HEK293 (cell line): ENCODE measurements around the gene OR2F1.

Experiments used
- CTCF ChIA-PET: fragments of 350-600 bp; formaldehyde crosslinking; extraction: SDS; loops from one replicate; lab custom pipeline; 2021; ENCODE audit warnings: antibody characterized with exemption; lab: Yijun Ruan, JAX
- POLR2A ChIA-PET: fragments of 300-600 bp; formaldehyde crosslinking; extraction: SDS; loops from one replicate; lab custom pipeline; 2020; ENCODE audit warnings: antibody characterized with exemption, inconsistent platforms; lab: Yijun Ruan, JAX
- H3K27ac ChIP-seq: fragments of 200-500 bp; sonication (Bioruptor generic); 2 replicates; pipeline ENCODE4 v1.5.1; 2014; ENCODE audit warnings: low read depth, low read length, control low read depth, inconsistent platforms; ENCODE audit errors: extremely low read depth
- H3K36me3 ChIP-seq, 2 experiments: fragments of 200-500 bp in 1 of 2; sonication (Bioruptor generic) in 1 of 2; 1 replicate in 1 of 2; 2 replicates in 1 of 2; pipeline ENCODE4 v1.5.1; 2014 to 2017; ENCODE audit warnings: inconsistent platforms in 2 of 2, low read length in 2 of 2; ENCODE audit not compliant: control insufficient read depth in 2 of 2, insufficient read depth in 1 of 2
- H3K4me1 ChIP-seq: fragments of 200-500 bp; sonication (Bioruptor generic); 2 replicates; pipeline ENCODE4 v1.5.1; 2014; ENCODE audit warnings: mild to moderate bottlenecking, low read length, inconsistent platforms; ENCODE audit not compliant: control insufficient read depth, insufficient read depth
- H3K4me3 ChIP-seq: 2 replicates; pipeline ENCODE4 v1.5.1; 2011; ENCODE audit warnings: low read depth, mild to moderate bottlenecking, control low read depth, low read length, moderate library complexity
- H3K9me3 ChIP-seq: fragments of 200-500 bp; sonication (Bioruptor generic); 2 replicates; pipeline ENCODE4 v1.5.1; 2014; ENCODE audit warnings: low read depth, low read length, inconsistent platforms; ENCODE audit not compliant: control insufficient read depth, insufficient read depth
- ATF2 ChIP-seq: fragments of 450-650 bp; formaldehyde crosslinking; IDR thresholded peaks from 2 replicates; pipeline ENCODE4 v1.5.1; 2016; ENCODE audit warnings: missing biosample characterization, missing genetic modification characterization, low read depth
- KLF1 ChIP-seq: fragments of 450-650 bp; formaldehyde crosslinking; IDR thresholded peaks from 2 replicates; pipeline ENCODE4 v1.5.1; 2016; ENCODE audit warnings: missing biosample characterization, missing genetic modification characterization
- PRDM6 ChIP-seq: fragments of 450-650 bp; formaldehyde crosslinking; IDR thresholded peaks from 2 replicates; pipeline ENCODE4 v1.5.1; 2017; ENCODE audit warnings: missing biosample characterization, missing genetic modification characterization
- SALL2 ChIP-seq: fragments of 450-650 bp; formaldehyde crosslinking; IDR thresholded peaks from 2 replicates; pipeline ENCODE4 v1.5.0; 2017; ENCODE audit warnings: missing biosample characterization, mild to moderate bottlenecking, missing genetic modification characterization, borderline replicate concordance
- YY2 ChIP-seq: fragments of 450-650 bp; formaldehyde crosslinking; IDR thresholded peaks from 2 replicates; pipeline ENCODE4 v1.5.1; 2016; ENCODE audit warnings: missing biosample characterization, missing genetic modification characterization
- ZBTB48 ChIP-seq: fragments of 450-650 bp; formaldehyde crosslinking; IDR thresholded peaks from 2 replicates; pipeline ENCODE4 v1.5.1; 2016; ENCODE audit warnings: missing biosample characterization, missing genetic modification characterization
- ZNF140 ChIP-seq: fragments of 450-650 bp; formaldehyde crosslinking; IDR thresholded peaks from 2 replicates; pipeline ENCODE4 v1.5.1; 2016; ENCODE audit warnings: missing biosample characterization, missing genetic modification characterization
- ZNF157 ChIP-seq: fragments of 450-650 bp; formaldehyde crosslinking; IDR thresholded peaks from 2 replicates; pipeline ENCODE4 v1.5.1; 2016; ENCODE audit warnings: missing biosample characterization, missing genetic modification characterization
- ZNF2 ChIP-seq: fragments of 450-650 bp; formaldehyde crosslinking; IDR thresholded peaks from 2 replicates; pipeline ENCODE4 v1.5.1; 2016; ENCODE audit warnings: missing biosample characterization, missing genetic modification characterization
- ZNF221 ChIP-seq: fragments of 450-650 bp; formaldehyde crosslinking; IDR thresholded peaks from 2 replicates; pipeline ENCODE4 v1.5.1; 2017; ENCODE audit warnings: missing biosample characterization, missing genetic modification characterization, borderline replicate concordance
- ZNF362 ChIP-seq: fragments of 450-650 bp; formaldehyde crosslinking; IDR thresholded peaks from 2 replicates; pipeline ENCODE4 v1.5.1; 2016; ENCODE audit warnings: missing biosample characterization, missing genetic modification characterization
- ZNF398 ChIP-seq: fragments of 450-650 bp; formaldehyde crosslinking; IDR thresholded peaks from 2 replicates; pipeline ENCODE4 v1.5.1; 2017; ENCODE audit warnings: missing biosample characterization, missing genetic modification characterization
- ZNF449 ChIP-seq: fragments of 450-650 bp; formaldehyde crosslinking; IDR thresholded peaks from 2 replicates; pipeline ENCODE4 v1.5.1; 2017; ENCODE audit warnings: missing biosample characterization, mild to moderate bottlenecking, missing genetic modification characterization, moderate library complexity
- ZNF530 ChIP-seq: fragments of 450-650 bp; formaldehyde crosslinking; IDR thresholded peaks from 2 replicates; pipeline ENCODE4 v1.5.1; 2016; ENCODE audit warnings: low read depth, missing biosample characterization, missing genetic modification characterization
- ZNF555 ChIP-seq: fragments of 450-650 bp; formaldehyde crosslinking; conservative IDR thresholded peaks from 2 replicates; pipeline ENCODE4 v1.5.1; 2017; ENCODE audit warnings: missing biosample characterization, mild to moderate bottlenecking, missing genetic modification characterization, inconsistent platforms
- ZNF571 ChIP-seq: fragments of 450-650 bp; formaldehyde crosslinking; IDR thresholded peaks from 2 replicates; pipeline ENCODE4 v1.5.0; 2017; ENCODE audit warnings: missing biosample characterization, missing genetic modification characterization
- ZNF621 ChIP-seq: fragments of 450-650 bp; formaldehyde crosslinking; IDR thresholded peaks from 2 replicates; pipeline ENCODE4 v1.5.1; 2017; ENCODE audit warnings: missing biosample characterization, missing genetic modification characterization
- ZNF658 ChIP-seq: fragments of 450-650 bp; formaldehyde crosslinking; IDR thresholded peaks from 2 replicates; pipeline ENCODE4; 2016; ENCODE audit warnings: missing biosample characterization, missing genetic modification characterization
- ZNF677 ChIP-seq: fragments of 450-650 bp; IDR thresholded peaks from 2 replicates; pipeline ENCODE4 v1.5.0; 2018; ENCODE audit warnings: missing biosample characterization, mild to moderate bottlenecking, missing genetic modification characterization, moderate library complexity
- ZNF701 ChIP-seq: fragments of 450-650 bp; formaldehyde crosslinking; IDR thresholded peaks from 2 replicates; pipeline ENCODE4 v1.5.1; 2016; ENCODE audit warnings: missing biosample characterization, missing genetic modification characterization
- ZNF707 ChIP-seq: fragments of 450-650 bp; formaldehyde crosslinking; IDR thresholded peaks from 2 replicates; pipeline ENCODE4 v1.5.1; 2016; ENCODE audit warnings: missing biosample characterization, missing genetic modification characterization
- ZSCAN18 ChIP-seq: fragments of 450-650 bp; formaldehyde crosslinking; IDR thresholded peaks from 2 replicates; pipeline ENCODE4 v1.5.1; 2016; ENCODE audit warnings: missing biosample characterization, missing genetic modification characterization
- ZSCAN4 ChIP-seq: fragments of 450-650 bp; formaldehyde crosslinking; IDR thresholded peaks from 2 replicates; pipeline ENCODE4 v1.5.1; 2017; ENCODE audit warnings: missing biosample characterization, missing genetic modification characterization

Gene OR2F1

GRCh38 chr7:143909863-143910262 lies 44.8 kb upstream of the OR2F1 start (continued):
- TF ChIP-seq ZNF2 (no peak), ATF2 (no peak), ZNF701 (tag by site-specific recombination) (no peak), KLF1 (tag by site-specific recombination) (no peak), ZNF398 (no peak), ZNF707 (tag by site-specific recombination) (no peak)

- H3K27ac ChIP-seq = no peak overlapping the region
- CTCF ChIA-PET = interaction anchor here (1.7 kb wide), 1 partner anchor 9 kb away, joined by 6 read pairs; the partner anchor contains the start of gene TCAF1
- TF ChIP-seq ZNF555 (tag by site-specific recombination) (no peak), SALL2 (tag by site-specific recombination) (no peak), ZNF140 (tag by site-specific recombination) (no peak), ZNF398 (no peak), ZNF658 (no peak), ZNF449 (no peak), ZNF530 (tag by site-specific recombination) (no peak), ZBTB48 (tag by site-specific recombination) (no peak), ZNF362 (tag by site-specific recombination) (no peak), ZNF571 (no peak), ZNF221 (tag by site-specific recombination) (no peak), ZNF621 (tag by site-specific recombination) (no peak), ZNF157 (tag by site-specific recombination) (no peak), ZSCAN18 (tag by site-specific recombination) (no peak), YY2 (no peak), ZNF677 (tag by site-specific recombination) (no peak), ZSCAN4 (no peak), PRDM6 (tag by site-specific recombination) (no peak)
Observed at GRCh38 chr7:143910473-143911248, 44.0 kb upstream of the OR2F1 start.

More at GRCh38 chr7:143910473-143911248, 44.0 kb upstream of the OR2F1 start:
- Histone ChIP-seq H3K4me1 (no peaks in the 10 kb centered on the region), H3K4me3 (no peak overlapping the region), H3K36me3 (no peaks in the 10 kb centered on the region), H3K9me3 (no peaks in the 10 kb centered on the region)
- POLR2A ChIA-PET = interaction anchor here (2.9 kb wide), 1 partner anchor 9 kb away, joined by 30 read pairs; the partner anchor contains the start of gene TCAF1
